Lower leg skin (tissue), 3 donors: ENCODE measurements around the gene YPEL5.

Experiments
- POLR2A ChIP-seq, 2 donors: fragments of 450-650 bp; IDR thresholded peaks; one replicate each; pipeline ENCODE4 v1.6.1; 2016 to 2017; ENCODE audit warnings: antibody characterized with exemption in 2 of 2, mild to moderate bottlenecking in 1 of 2, moderate library complexity in 1 of 2
- TF ChIP-seq, protein P1 (sequence below), 3 donors: fragments of 450-650 bp; IDR thresholded peaks; one replicate each; pipeline ENCODE4 v1.5.1; 2016; ENCODE audit warnings: antibody characterized with exemption in 3 of 3, mild to moderate bottlenecking in 3 of 3, moderate library complexity in 2 of 3

DNA sequence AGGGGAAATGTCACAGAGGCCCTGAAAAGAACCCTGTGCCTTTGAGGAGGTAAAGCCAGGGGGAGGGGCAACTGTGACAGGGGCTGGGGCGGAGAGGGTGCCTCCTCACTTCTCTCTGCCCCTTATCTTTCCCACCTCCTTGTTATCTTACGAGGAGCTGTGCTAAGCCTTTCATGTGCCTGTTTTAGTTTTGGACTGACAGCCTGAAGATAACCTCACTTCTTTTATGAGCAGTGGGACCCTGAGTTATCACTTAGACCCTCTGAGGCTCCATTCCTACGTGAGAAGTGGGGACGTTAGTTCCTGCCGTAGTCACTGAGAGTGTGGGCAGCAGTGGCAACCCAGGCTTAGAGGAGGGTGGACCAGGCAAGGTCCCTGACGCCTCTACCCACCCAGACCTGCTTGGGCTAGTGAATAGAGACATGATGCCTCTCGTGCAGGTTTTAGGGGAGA, 45.0 kb downstream of the YPEL5 start:
- TF ChIP-seq POLR2A (IDR thresholded peaks at IDR 0.05) = no peak
- TF ChIP-seq, protein P1, sequence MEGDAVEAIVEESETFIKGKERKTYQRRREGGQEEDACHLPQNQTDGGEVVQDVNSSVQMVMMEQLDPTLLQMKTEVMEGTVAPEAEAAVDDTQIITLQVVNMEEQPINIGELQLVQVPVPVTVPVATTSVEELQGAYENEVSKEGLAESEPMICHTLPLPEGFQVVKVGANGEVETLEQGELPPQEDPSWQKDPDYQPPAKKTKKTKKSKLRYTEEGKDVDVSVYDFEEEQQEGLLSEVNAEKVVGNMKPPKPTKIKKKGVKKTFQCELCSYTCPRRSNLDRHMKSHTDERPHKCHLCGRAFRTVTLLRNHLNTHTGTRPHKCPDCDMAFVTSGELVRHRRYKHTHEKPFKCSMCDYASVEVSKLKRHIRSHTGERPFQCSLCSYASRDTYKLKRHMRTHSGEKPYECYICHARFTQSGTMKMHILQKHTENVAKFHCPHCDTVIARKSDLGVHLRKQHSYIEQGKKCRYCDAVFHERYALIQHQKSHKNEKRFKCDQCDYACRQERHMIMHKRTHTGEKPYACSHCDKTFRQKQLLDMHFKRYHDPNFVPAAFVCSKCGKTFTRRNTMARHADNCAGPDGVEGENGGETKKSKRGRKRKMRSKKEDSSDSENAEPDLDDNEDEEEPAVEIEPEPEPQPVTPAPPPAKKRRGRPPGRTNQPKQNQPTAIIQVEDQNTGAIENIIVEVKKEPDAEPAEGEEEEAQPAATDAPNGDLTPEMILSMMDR (IDR thresholded peaks at IDR 0.05) = no peak
